GM12878 (cell line): ENCODE results near the gene EGFL8. TPM values are rescaled to one million over a fixed set of nuclear protein-coding genes. Genes with fewer than 3 reads are reported as not detected.

Source experiments
- ATAC-seq: fragments of 200-7000 bp; cut with Tn5 transposase; 3 replicates; pipeline ENCODE4 v1.9.1; 2020; ENCODE audit warnings: mild to moderate bottlenecking, moderate library complexity
- BruUV-seq: library from RNA; stranded (reverse); fragments of 400-500 nt; replicated peaks from 2 replicates; lab custom pipeline; 2021; lab: Mats Ljungman, UMichigan
- CTCF ChIA-PET: fragments of 300-600 bp; sonication (Branson Sonifier 250); formaldehyde crosslinking; extraction: SDS; loops from one replicate; lab custom pipeline; 2021; ENCODE audit warnings: inconsistent platforms; lab: Yijun Ruan, JAX
- POLR2A ChIA-PET: fragments of 350-600 bp; formaldehyde crosslinking; extraction: SDS; loops from one replicate; lab custom pipeline; 2021; ENCODE audit warnings: inconsistent platforms; lab: Charles Lee
- RAD21 ChIA-PET: fragments of 300-600 bp; sonication (Branson Sonifier 250); formaldehyde crosslinking; loops from one replicate; lab custom pipeline; 2023; ENCODE audit warnings: antibody characterized with exemption; ENCODE audit not compliant: unreplicated experiment; lab: Charles Lee
- SMC1A ChIA-PET: fragments of 300-600 bp; sonication (Branson Sonifier 250); formaldehyde crosslinking; loops from one replicate; lab custom pipeline; 2023; ENCODE audit not compliant: unreplicated experiment, uncharacterized antibody; lab: Charles Lee
- DNase-seq: peaks from one replicate; pipeline ENCODE4 v3.0.0-alpha.2; 2011; ENCODE audit warnings: low read depth, low spot score
- FAIRE-seq: peaks from 3 replicates; lab custom pipeline; 2011; peaks lifted over from hg19 to GRCh38; lab: Jason Lieb, UNC
- H2AFZ ChIP-seq: 2 replicates; pipeline ENCODE4 v1.6.0; 2011; ENCODE audit warnings: low read depth, low read length, control low read depth; ENCODE audit not compliant: control insufficient read depth
- H3K27ac ChIP-seq: 2 replicates; pipeline ENCODE4 v1.5.1; 2011; ENCODE audit warnings: control low read depth; ENCODE audit not compliant: control insufficient read depth, insufficient read depth
- H3K27me3 ChIP-seq, 2 experiments: replicated peaks in 1 of 2; 2 replicates each; pipeline versions ENCODE4 v1.6.0 to v1.6.1; 2011; ENCODE audit warnings: low read length in 1 of 2; ENCODE audit not compliant: control insufficient read depth in 2 of 2, insufficient read depth in 2 of 2
- H3K36me3 ChIP-seq, 2 experiments: 2 replicates each; pipeline ENCODE4 v1.5.1; 2011; ENCODE audit warnings: low read length in 1 of 2; ENCODE audit not compliant: control insufficient read depth in 2 of 2, insufficient read depth in 2 of 2
- H3K4me1 ChIP-seq: 2 replicates; pipeline ENCODE4 v1.6.1; 2011; ENCODE audit warnings: mild to moderate bottlenecking, low read length, moderate library complexity, mixed read lengths; ENCODE audit not compliant: control insufficient read depth, insufficient read depth
- H3K4me2 ChIP-seq: 2 replicates; pipeline ENCODE4 v1.6.0; 2011; ENCODE audit warnings: control low read depth; ENCODE audit not compliant: control insufficient read depth, insufficient read depth
- H3K4me3 ChIP-seq: fragments of 200-600 bp; sonication (generic); 2 replicates; pipeline ENCODE4 v1.5.1; 2016
- H3K79me2 ChIP-seq: 2 replicates; pipeline ENCODE4 v1.6.0; 2011; ENCODE audit warnings: low read length; ENCODE audit not compliant: control insufficient read depth, insufficient read depth
- H3K9ac ChIP-seq: 2 replicates; pipeline ENCODE4 v1.8.0; 2011; ENCODE audit warnings: low read length, control low read depth, mixed read lengths; ENCODE audit not compliant: control insufficient read depth, insufficient read depth
- H3K9me3 ChIP-seq: replicated peaks from 3 replicates; pipeline ENCODE4 v1.5.1; 2011; ENCODE audit warnings: mild to moderate bottlenecking, low read length; ENCODE audit not compliant: control insufficient read depth, insufficient read depth
- H4K20me1 ChIP-seq: 2 replicates; pipeline ENCODE4 v1.6.0; 2011; ENCODE audit not compliant: control insufficient read depth, insufficient read depth
- ELK1 ChIP-seq: IDR thresholded peaks from 2 replicates; pipeline ENCODE4 v1.6.1; 2012; ENCODE audit warnings: low read depth, low read length, improper control_type of control experiment
- FOXK2 ChIP-seq: fragments of 450-650 bp; IDR thresholded peaks from 2 replicates; pipeline ENCODE4 v1.6.1; 2017; ENCODE audit warnings: mild to moderate bottlenecking, moderate library complexity
- HDGF ChIP-seq: fragments of 450-650 bp; IDR thresholded peaks from 2 replicates; pipeline ENCODE4 v1.6.1; 2016; ENCODE audit warnings: antibody characterized with exemption
- NFYB ChIP-seq: IDR thresholded peaks from 2 replicates; pipeline ENCODE4 v1.6.1; 2011; ENCODE audit warnings: low read depth, mild to moderate bottlenecking, low read length, improper control_type of control experiment, moderate library complexity; ENCODE audit not compliant: insufficient read depth
- NRF1 ChIP-seq: conservative IDR thresholded peaks from 2 replicates; pipeline ENCODE4 v1.6.1; 2011; ENCODE audit warnings: mild to moderate bottlenecking, low read depth, low read length, improper control_type of control experiment
- SP1 ChIP-seq: IDR thresholded peaks from one replicate; pipeline ENCODE4 v1.6.1; 2011; ENCODE audit warnings: low read depth, low read length
- WGBS: methylation state at CpG from one replicate; pipeline ENCODE4 v1.1.6; 2016; ENCODE audit warnings: low lambda C conversion rate; ENCODE audit not compliant: insufficient replicate concordance, insufficient coverage; ENCODE audit errors: missing lambda C conversion rate; 5-methylcytosine and 5-hydroxymethylcytosine counted together
- in situ Hi-C: fragments of 300-500 bp; cut with MboI; formaldehyde crosslinking; loops from 9 replicates; pipeline ENCODE4 v1.14.3; 2018; ENCODE audit warnings: mixed read lengths
- intact Hi-C: fragments of 100-400 bp; cut with micrococcal nuclease; formaldehyde crosslinking; loops from one replicate; pipeline ENCODE4 v1.14.2; 2022; ENCODE audit not compliant: unreplicated experiment
- polyA plus RNA-seq, 11 experiments: library from polyadenylated mRNA; depleted of rRNA in 4 of 11; unstranded in 6 of 11; stranded (reverse) in 5 of 11; fragments of >200 nt; fragmentation: Nextera tagmentation in 4 of 11; fragmentation: Illumina TruSeq in 1 of 11; extraction: Ambion mirVana in 4 of 11; extraction: Trizol in 1 of 11; gene quantifications; 1 replicate in 1 of 11; 2 replicates in 10 of 11; pipeline versions ENCODE4 v1.2.1 to v1.2.3, GENCODE V29; 2011 to 2016; ENCODE audit warnings: inconsistent platforms in 2 of 11, missing spikeins in 2 of 11, low read depth in 1 of 11
- total RNA-seq, 4 experiments: library from RNA; depleted of rRNA in 3 of 4; stranded (reverse); fragments of >200 nt in 3 of 4; fragmentation: Illumina TruSeq in 1 of 4; extraction: Trizol in 1 of 4; gene quantifications; 2 replicates each; pipeline versions ENCODE4 v1.2.1 to v1.2.3, GENCODE V29; 2013 to 2021
- TF ChIP-seq, protein P1 (sequence below): IDR thresholded peaks from 2 replicates; pipeline ENCODE4 v1.6.1; 2011; ENCODE audit warnings: borderline replicate concordance, low read depth, mild to moderate bottlenecking, moderate library complexity, low read length; ENCODE audit not compliant: insufficient read depth, poor library complexity, severe bottlenecking
- TF ChIP-seq, protein P2 (sequence below): fragments of 450-650 bp; IDR thresholded peaks from 2 replicates; pipeline ENCODE4 v1.6.1; 2017; ENCODE audit warnings: low read depth, mild to moderate bottlenecking, moderate library complexity
- TF ChIP-seq, protein P3 (sequence below): fragments of 450-650 bp; IDR thresholded peaks from 2 replicates; pipeline ENCODE4 v1.6.1; 2017; ENCODE audit warnings: mild to moderate bottlenecking, moderate library complexity

Gene EGFL8
- total and polyA plus RNA-seq, 10 of the 15 experiments (the other 5 are each of a cell fraction or from before 2014, with no cell fraction given) = 0.07 to 3.5 (median 1.4) TPM

DNA sequence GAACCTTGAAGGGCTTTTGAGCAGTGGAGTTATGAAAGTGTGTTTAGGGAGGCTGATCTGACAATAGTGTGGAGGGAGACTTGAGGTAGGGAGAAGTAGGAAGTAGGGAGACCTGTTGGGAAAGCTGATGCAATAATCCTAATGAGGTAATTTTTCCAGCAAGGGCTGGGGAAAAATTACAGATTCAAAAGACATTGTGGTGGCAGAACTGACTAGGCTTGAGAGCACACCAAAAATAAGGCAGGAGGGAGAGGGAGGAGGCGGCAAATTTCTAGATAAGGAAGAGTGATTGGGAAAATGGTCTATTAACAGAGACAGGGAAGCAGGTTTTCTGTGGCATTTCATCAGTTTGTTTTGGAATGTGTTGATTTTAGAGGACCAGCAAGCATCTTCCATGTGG, 18.1 kb upstream of the EGFL8 start:
- 50% methylated on average over 1 of the region's 1 CpG for WGBS
- Histone ChIP-seq H3K4me2 (no peak overlapping the region), H2AFZ (no peak overlapping the region), H3K4me3 (no peak overlapping the region), H3K4me1 (no peaks in the 10 kb centered on the region), H4K20me1 (no peaks in the 10 kb centered on the region), H3K9me3 (no peaks in the 10 kb centered on the region; the same call in 2 of the 3 replicates), H3K36me3 (no peaks in the 10 kb centered on the region), H3K27me3 (peaks cover 7 to 12% of the 10 kb centered on the region in 2 experiments), H3K9ac (no peak overlapping the region), H3K27ac (no peak overlapping the region), H3K79me2 (no peaks in the 10 kb centered on the region)
- FAIRE-seq = no peak
- BruUV-seq = no TSS peak
- no peak for DNase-seq
- no peak for ATAC-seq
- in situ Hi-C loops (no loop called here), intact Hi-C loops (no loop called here)
- SMC1A ChIA-PET = no interaction called here
- RAD21 ChIA-PET = no interaction called here
- CTCF ChIA-PET = interaction anchor here (0.5 to 1.7 kb wide), 2 partner anchors 8 to 18 kb away, joined by 3 to 5 read pairs; partner anchors contain the start of gene EGFL8
- POLR2A ChIA-PET = interaction anchor here (0.6 kb wide), 2 partner anchors 9 to 52 kb away, joined by 4 to 10 read pairs; no protein-coding TSS in a partner anchor
- TF ChIP-seq FOXK2 (no peak), NRF1 (no peak), HDGF (no peak), SP1 (no peak), ELK1 (no peak), NFYB (no peak)
- TF ChIP-seq, protein P1, sequence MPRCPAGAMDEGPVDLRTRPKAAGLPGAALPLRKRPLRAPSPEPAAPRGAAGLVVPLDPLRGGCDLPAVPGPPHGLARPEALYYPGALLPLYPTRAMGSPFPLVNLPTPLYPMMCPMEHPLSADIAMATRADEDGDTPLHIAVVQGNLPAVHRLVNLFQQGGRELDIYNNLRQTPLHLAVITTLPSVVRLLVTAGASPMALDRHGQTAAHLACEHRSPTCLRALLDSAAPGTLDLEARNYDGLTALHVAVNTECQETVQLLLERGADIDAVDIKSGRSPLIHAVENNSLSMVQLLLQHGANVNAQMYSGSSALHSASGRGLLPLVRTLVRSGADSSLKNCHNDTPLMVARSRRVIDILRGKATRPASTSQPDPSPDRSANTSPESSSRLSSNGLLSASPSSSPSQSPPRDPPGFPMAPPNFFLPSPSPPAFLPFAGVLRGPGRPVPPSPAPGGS = no peak
- TF ChIP-seq, protein P2, sequence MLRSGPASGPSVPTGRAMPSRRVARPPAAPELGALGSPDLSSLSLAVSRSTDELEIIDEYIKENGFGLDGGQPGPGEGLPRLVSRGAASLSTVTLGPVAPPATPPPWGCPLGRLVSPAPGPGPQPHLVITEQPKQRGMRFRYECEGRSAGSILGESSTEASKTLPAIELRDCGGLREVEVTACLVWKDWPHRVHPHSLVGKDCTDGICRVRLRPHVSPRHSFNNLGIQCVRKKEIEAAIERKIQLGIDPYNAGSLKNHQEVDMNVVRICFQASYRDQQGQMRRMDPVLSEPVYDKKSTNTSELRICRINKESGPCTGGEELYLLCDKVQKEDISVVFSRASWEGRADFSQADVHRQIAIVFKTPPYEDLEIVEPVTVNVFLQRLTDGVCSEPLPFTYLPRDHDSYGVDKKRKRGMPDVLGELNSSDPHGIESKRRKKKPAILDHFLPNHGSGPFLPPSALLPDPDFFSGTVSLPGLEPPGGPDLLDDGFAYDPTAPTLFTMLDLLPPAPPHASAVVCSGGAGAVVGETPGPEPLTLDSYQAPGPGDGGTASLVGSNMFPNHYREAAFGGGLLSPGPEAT = no peak
- TF ChIP-seq, protein P3, sequence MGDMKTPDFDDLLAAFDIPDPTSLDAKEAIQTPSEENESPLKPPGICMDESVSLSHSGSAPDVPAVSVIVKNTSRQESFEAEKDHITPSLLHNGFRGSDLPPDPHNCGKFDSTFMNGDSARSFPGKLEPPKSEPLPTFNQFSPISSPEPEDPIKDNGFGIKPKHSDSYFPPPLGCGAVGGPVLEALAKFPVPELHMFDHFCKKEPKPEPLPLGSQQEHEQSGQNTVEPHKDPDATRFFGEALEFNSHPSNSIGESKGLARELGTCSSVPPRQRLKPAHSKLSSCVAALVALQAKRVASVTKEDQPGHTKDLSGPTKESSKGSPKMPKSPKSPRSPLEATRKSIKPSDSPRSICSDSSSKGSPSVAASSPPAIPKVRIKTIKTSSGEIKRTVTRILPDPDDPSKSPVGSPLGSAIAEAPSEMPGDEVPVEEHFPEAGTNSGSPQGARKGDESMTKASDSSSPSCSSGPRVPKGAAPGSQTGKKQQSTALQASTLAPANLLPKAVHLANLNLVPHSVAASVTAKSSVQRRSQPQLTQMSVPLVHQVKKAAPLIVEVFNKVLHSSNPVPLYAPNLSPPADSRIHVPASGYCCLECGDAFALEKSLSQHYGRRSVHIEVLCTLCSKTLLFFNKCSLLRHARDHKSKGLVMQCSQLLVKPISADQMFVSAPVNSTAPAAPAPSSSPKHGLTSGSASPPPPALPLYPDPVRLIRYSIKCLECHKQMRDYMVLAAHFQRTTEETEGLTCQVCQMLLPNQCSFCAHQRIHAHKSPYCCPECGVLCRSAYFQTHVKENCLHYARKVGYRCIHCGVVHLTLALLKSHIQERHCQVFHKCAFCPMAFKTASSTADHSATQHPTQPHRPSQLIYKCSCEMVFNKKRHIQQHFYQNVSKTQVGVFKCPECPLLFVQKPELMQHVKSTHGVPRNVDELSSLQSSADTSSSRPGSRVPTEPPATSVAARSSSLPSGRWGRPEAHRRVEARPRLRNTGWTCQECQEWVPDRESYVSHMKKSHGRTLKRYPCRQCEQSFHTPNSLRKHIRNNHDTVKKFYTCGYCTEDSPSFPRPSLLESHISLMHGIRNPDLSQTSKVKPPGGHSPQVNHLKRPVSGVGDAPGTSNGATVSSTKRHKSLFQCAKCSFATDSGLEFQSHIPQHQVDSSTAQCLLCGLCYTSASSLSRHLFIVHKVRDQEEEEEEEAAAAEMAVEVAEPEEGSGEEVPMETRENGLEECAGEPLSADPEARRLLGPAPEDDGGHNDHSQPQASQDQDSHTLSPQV = no peak
